Astrocyte of the cerebellum (primary cell): Measurements from ENCODE around the gene CLMP.

Experiments used
- DNase-seq: peaks from one replicate; pipeline ENCODE4 v3.0.0-alpha.2; 2011; ENCODE audit warnings: low read depth
- H3K4me3 ChIP-seq: 2 replicates; pipeline ENCODE4 v1.5.1; 2011; ENCODE audit warnings: mild to moderate bottlenecking, low read depth, low read length, moderate library complexity
- in situ Hi-C: cut with HindIII; loops from 2 replicates; pipeline ENCODE4 v1.10.0; 2017; ENCODE audit warnings: low sequenced_read_pairs
- TF ChIP-seq, protein P1 (sequence below): IDR thresholded peaks from 2 replicates; pipeline ENCODE4 v1.5.1; 2012; ENCODE audit warnings: low read length, low read depth, moderate library complexity, mild to moderate bottlenecking; ENCODE audit errors: missing control alignments

Gene CLMP

DNA sequence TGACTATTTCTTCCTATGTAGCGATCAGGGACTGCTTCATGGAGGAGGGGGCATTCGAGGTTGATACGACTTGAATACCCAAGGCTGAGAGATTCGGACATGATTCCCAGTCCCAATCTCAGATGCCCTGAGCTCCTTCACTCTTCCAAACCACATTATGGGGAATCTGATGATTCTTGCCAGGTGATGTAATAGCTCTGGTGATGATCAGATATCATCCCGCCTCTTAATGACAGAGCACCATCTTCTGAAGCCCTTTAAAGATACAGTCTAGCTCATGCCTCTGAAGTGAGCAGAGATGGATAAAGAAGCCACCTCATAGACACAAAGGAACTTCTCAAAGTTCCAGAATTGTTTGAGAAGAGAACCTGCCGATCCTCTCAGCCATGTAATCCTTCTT lies 8.9 kb upstream of the CLMP start:
- DNase-seq = no peak
- no peak overlapping the region for H3K4me3 ChIP-seq
- TF ChIP-seq, protein P1, sequence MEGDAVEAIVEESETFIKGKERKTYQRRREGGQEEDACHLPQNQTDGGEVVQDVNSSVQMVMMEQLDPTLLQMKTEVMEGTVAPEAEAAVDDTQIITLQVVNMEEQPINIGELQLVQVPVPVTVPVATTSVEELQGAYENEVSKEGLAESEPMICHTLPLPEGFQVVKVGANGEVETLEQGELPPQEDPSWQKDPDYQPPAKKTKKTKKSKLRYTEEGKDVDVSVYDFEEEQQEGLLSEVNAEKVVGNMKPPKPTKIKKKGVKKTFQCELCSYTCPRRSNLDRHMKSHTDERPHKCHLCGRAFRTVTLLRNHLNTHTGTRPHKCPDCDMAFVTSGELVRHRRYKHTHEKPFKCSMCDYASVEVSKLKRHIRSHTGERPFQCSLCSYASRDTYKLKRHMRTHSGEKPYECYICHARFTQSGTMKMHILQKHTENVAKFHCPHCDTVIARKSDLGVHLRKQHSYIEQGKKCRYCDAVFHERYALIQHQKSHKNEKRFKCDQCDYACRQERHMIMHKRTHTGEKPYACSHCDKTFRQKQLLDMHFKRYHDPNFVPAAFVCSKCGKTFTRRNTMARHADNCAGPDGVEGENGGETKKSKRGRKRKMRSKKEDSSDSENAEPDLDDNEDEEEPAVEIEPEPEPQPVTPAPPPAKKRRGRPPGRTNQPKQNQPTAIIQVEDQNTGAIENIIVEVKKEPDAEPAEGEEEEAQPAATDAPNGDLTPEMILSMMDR = no peak
- in situ Hi-C loops = no loop called here

DNA sequence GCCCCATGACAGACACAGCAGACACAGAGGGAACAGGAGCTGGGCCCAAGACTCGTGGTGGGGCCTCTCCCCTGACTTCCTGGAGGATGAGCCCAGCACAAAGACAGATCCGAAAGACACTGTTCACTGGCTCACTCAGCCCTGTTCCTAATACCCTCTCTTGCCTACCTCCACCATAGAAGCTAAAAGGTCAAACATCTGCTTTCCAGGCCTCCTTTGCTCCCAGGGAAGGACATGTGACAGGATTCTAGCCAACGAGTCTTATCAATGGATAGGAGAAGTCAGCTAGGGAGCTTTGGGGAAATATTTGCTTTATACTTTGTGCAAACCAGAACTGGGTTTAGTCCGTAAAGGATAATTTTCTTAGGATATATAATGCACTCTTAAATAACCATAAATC lies 8.4 kb upstream of the CLMP start:
- DNase-seq = no peak
- H3K4me3 ChIP-seq = no peak overlapping the region
- in situ Hi-C loops = no loop called here
- TF ChIP-seq, protein P1 = no peak

DNA sequence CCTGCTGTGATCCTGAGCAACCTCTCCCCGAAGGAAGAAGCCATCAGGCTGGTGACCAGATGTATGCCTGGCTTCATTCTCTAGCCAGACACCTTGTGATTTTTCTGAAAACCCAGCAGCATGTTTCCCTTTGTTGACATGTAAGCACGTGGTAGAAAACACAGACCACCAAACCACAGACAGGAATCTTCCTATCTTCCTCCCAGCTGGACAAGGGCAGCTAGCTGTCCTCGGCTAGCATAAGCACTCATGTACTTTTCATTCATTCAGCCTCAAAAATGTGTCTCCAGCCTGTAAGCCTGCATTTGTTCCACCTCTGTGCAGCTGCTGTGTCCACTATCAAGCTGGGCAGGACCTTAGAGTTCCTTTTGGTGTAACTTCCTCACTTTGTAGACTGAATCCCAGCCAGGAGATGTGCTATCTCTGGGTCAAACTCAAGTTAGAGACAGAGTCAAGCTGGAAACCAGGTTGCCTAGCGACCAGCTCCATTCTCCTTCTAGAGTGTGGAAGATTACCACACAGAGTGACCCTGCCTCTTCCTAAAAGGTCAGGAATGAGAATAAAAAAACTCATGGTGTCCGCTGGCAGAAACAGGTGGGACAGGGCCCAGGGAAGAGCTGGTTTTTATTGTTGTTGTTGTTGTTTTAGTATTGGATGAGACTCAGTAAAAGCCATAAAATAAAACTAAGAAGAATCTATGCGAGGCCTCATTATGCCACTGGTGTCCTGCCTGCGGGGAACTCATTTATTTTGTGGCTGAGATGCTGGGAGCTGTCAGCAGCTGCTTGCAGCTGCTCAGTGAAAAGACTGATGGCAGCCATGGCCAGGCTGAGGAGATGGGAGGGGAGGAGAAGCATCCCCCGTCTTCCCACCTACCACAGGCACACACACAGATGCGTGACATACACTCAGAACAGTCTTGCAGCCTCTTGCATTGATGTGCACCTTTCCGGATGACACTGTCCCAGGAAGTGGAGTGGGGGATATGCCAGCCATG lies 7.4 kb upstream of the CLMP start:
- TF ChIP-seq, protein P1 = no peak
- no peak for DNase-seq
- no peak overlapping the region for H3K4me3 ChIP-seq
- in situ Hi-C loops = no loop called here

DNA sequence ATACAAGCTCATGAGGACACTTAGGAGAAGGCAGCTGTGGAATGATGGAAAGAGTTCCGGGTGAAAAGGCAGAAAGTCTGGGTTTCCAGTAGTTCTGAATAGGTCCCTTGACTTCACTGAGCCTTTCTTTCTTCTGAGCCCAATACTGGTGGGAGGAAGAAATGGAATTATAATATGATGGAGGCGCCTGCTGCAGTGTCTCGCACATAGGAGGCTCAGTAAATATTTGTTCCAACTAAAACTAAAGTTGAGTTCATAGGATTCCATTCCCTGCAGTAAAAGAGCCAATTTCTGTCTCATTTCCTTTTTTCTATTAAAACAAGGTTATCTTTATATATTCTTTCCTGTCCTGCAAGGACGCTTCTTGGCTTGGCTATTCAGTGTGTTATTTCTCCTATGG lies 5.2 kb upstream of the CLMP start:
- TF ChIP-seq, protein P1 = no peak
- H3K4me3 ChIP-seq = no peak overlapping the region
- DNase-seq = no peak
- in situ Hi-C loops = no loop called here

DNA sequence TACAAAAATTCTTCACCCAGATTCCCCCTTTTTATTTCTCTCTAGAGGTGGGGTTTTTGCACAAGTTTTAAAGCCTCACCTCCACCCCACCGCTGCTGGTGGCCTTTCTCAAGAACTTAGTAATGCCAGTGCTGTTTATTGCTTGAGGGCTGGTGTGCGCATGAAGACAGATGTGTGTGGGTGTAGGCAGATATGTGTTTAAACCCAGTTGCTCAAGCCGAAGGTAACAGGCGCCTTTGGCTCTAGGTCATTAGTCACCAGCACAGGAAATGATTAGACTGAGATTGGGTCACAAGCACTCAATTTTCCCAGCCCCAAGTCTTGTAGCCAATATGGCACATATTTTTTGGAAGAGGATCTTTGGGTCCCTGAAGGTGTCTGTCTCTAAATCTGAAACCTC lies 2.7 kb upstream of the CLMP start:
- in situ Hi-C loops = no loop called here
- TF ChIP-seq, protein P1 = no peak
- no peak for DNase-seq
- no peak overlapping the region for H3K4me3 ChIP-seq

DNA sequence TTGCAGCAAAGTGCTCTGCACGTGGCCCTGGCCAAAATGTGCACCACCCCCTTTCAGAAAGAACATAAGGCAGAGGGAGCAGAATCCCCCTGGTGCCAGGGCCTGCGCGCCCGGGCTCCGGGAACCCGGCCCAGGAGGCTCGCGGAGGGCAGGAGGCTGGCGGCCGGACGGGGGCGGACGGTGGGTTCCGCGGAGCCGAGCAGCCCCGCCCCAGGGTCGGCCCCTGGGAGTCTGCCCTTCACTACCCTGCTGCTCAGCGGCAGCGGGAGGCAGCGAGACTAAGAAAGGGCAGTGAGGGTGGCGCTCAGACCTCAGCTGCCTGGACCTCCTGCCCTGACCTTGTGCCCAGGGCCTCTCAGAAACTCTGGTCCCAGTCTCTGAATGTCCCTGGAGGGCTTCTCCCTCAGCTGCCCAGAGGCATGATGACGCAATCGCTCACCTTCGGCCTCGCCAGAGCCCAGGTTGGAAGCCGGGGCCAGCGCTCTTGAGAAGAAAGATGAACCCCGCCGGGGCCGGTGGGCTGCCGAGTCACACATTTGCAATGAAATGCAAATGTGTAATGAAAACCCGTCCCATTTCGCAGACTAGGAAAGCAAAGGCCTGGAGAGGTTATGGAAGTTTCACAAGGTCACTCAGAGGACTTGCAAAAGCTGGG lies 1.1 kb upstream of the CLMP start:
- DNase-seq = no peak
- TF ChIP-seq, protein P1 = peak; percentile 4

More for the DNA sequence above, 1.1 kb upstream of the CLMP start:
- no peak overlapping the region for H3K4me3 ChIP-seq
- in situ Hi-C loops = no loop called here
